ENCODE measurements around the gene CD300LB.
"Not testable (repeated sequence)": the region's sequence is repeated elsewhere in the genome, so short reads cannot be mapped to it uniquely, and the experiment has no call there.

The CD300LB gene

GRCh38 chr17:74531231-74531761, at the start of gene CD300LB:
Gene CD300LB, minus strand, starts transcription at chr17:74531475. Its CDS starts 125 bp downstream, at chr17:74531350.
- Histone ChIP-seq H4K20me1 (no peaks in the 10 kb centered on the region), H3K9me3 (no peaks in the 10 kb centered on the region), H3K4me1 (peaks cover 20% of the 10 kb centered on the region), H3K9ac (no peak within 1 kb of the TSS), H3K4me2 (peak within 1 kb of the TSS; percentile 53), H3K27me3 (no peaks in the 10 kb centered on the region; the same call in 1 of the 2 replicates), H3K4me3 (no peak within 1 kb of the TSS), H3K27ac (no peak within 1 kb of the TSS), H3K36me3 (no peaks in the 10 kb centered on the region)
- TF ChIP-seq Cebpa-rat (IDR thresholded peaks at IDR 0.05) = no peak

GRCh38 chr17:74579900-74580299, 48.6 kb upstream of the CD300LB start:
- Histone ChIP-seq H3K4me2 (peak overlapping the region; percentile 63), H4K20me1 (no peaks in the 10 kb centered on the region), H3K9ac (no peak overlapping the region), H3K27ac (peak overlapping the region; percentile 62), H3K36me3 (no peaks in the 10 kb centered on the region), H3K4me3 (no peak overlapping the region), H3K4me1 (peaks cover 15% of the 10 kb centered on the region), H3K9me3 (peaks cover 9% of the 10 kb centered on the region), H3K27me3 (no peaks in the 10 kb centered on the region)
- TF ChIP-seq Cebpa-rat (IDR thresholded peaks at IDR 0.05) = no peak

- Histone ChIP-seq H3K36me3 (no peaks in the 10 kb centered on the region), H3K9ac (no peak overlapping the region), H3K4me1 (peaks cover 15% of the 10 kb centered on the region), H3K27me3 (no peaks in the 10 kb centered on the region), H3K4me3 (no peak overlapping the region), H3K4me2 (peak overlapping the region; percentile 63; the same call in 1 of the 2 replicates), H3K27ac (no peak overlapping the region), H4K20me1 (no peaks in the 10 kb centered on the region), H3K9me3 (no peaks in the 10 kb centered on the region)
- TF ChIP-seq Cebpa-rat (IDR thresholded peaks at IDR 0.05) = no peak
Observed at GRCh38 chr17:74578979-74579378, 47.7 kb upstream of the CD300LB start.

DNA sequence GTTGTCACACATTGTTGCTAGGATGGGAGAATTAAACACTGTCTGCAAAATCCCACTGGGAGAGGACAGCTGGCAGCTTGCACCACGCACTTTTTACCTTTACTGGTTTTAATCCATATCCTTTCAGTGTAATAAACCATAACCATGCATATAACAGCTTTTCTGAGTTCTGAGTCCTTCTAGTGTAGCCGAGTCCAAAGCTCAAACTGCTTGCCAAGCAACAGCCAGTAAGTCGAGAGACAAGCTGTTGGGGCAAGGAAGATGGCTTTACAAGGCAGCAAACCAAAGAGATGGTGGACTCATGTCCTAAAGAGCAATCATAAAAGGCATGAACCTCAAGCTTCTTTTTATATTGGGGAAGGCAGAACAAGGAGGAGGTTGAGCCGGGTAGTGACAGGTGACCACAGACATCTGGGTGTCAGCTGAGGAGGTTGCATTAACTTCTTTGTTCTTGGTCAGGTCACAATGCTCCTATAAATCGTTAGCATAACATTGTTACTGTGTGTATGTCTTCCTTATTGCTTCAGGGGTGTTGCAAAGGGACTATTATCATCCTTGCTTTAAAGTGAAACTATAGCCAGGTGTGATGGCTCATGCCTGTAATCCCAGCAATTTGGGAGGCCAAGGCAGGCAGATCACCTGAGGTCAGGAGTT, 43.3 kb upstream of the CD300LB start:
- Histone ChIP-seq H3K4me3 (no peak overlapping the region), H3K4me2 (no peak overlapping the region), H3K4me1 (peaks cover 7% of the 10 kb centered on the region), H3K9ac (no peak overlapping the region), H3K27me3 (no peaks in the 10 kb centered on the region), H4K20me1 (no peaks in the 10 kb centered on the region), H3K9me3 (no peaks in the 10 kb centered on the region), H3K27ac (no peak overlapping the region), H3K36me3 (no peaks in the 10 kb centered on the region)
- no peak for TF ChIP-seq Cebpa-rat (IDR thresholded peaks at IDR 0.05)

DNA sequence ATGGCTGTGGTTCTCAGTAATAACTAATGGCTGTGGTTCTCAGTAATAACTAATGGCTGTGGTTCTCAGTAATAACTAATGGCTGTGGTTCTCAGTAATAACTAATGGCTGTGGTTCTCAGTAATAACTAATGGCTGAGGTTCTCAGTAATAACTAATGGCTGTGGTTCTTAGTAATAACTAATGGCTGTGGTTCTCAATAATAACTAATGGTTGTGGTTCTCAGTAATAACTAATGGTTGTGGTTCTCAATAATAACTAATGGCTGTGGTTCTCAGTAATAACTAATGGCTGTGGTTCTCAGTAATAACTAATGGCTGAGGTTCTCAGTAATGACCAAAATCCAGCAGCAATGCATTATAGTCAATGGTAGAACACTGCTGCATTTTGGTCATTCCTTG, 42.4 kb upstream of the CD300LB start:
- not testable (repeated sequence) for H3K4me2 ChIP-seq, H3K27ac ChIP-seq, H3K36me3 ChIP-seq, H4K20me1 ChIP-seq, H3K4me3 ChIP-seq, H3K4me1 ChIP-seq, H3K27me3 ChIP-seq, H3K9me3 ChIP-seq, H3K9ac ChIP-seq

GRCh38 chr17:74573169-74573568, 41.9 kb upstream of the CD300LB start:
- Histone ChIP-seq H3K27ac (no peak overlapping the region), H4K20me1 (no peaks in the 10 kb centered on the region), H3K4me3 (no peak overlapping the region), H3K4me1 (no peaks in the 10 kb centered on the region), H3K4me2 (no peak overlapping the region), H3K9ac (no peak overlapping the region), H3K36me3 (no peaks in the 10 kb centered on the region), H3K27me3 (no peaks in the 10 kb centered on the region), H3K9me3 (no peaks in the 10 kb centered on the region)
- no peak for TF ChIP-seq Cebpa-rat (IDR thresholded peaks at IDR 0.05)

GRCh38 chr17:74571621-74572270, 40.5 kb upstream of the CD300LB start:
- TF ChIP-seq Cebpa-rat (IDR thresholded peaks at IDR 0.05) = no peak
- H3K36me3 ChIP-seq = no peaks in the 10 kb centered on the region
- no peak overlapping the region for H3K27ac ChIP-seq
- H3K4me1 ChIP-seq = no peaks in the 10 kb centered on the region
- no peak overlapping the region for H3K4me2 ChIP-seq
- no peak overlapping the region for H3K4me3 ChIP-seq
- no peaks in the 10 kb centered on the region for H3K9me3 ChIP-seq
- no peaks in the 10 kb centered on the region for H3K27me3 ChIP-seq
- no peaks in the 10 kb centered on the region for H4K20me1 ChIP-seq
- H3K9ac ChIP-seq = no peak overlapping the region

DNA sequence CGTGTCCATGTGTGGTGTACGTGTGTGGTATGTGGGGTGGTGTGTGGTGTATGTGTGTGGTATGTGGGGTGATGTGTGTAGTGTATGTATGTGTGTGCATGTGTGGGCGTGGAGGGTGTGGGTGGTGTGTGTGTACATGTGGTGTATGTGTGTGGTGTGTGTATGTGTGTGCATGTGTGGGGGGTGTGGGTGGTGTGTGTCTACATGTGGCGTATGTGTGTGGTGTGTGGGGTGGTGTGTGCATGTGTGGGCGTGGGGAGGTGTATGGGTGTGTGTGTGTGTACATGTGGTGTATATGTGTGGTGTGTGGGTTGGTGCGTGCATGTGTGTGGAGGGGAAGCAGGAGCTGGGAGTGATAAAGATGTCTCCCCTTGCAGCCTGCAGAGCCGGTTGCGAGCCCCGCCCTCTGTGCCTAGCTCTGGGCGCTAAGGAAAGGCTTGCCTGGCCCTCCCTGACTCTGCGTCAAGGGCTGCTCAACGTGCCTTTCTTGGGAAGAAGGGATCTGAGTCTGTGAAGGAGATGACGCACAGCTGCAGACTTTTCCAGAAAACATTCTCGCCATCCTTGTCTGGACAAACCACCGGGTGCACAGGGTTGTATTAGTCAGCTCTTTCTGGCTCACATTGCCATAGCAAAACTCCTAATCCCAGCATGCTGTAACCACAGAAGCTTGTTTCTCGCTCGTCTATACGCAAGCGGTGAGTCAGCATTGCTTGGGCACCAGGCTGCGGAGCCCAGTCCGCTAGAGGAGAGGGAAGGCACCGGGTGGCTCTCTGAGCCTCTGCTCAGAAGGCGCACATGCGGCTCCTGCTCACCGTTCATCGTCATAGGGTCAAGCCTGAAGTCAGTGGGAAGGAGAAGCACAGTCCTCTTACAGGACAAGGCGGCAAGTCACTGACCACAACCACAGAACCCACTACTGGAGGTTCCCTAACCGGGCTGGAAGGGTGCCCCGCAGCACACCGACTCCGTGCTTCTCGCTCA, 38.0 kb upstream of the CD300LB start:
- Histone ChIP-seq H3K9me3 (no peaks in the 10 kb centered on the region), H3K27ac (no peak overlapping the region), H3K4me1 (no peaks in the 10 kb centered on the region), H3K4me3 (no peak overlapping the region), H4K20me1 (no peaks in the 10 kb centered on the region), H3K27me3 (no peaks in the 10 kb centered on the region), H3K4me2 (no peak overlapping the region), H3K36me3 (no peaks in the 10 kb centered on the region), H3K9ac (no peak overlapping the region)
- TF ChIP-seq Cebpa-rat (IDR thresholded peaks at IDR 0.05) = no peak

DNA sequence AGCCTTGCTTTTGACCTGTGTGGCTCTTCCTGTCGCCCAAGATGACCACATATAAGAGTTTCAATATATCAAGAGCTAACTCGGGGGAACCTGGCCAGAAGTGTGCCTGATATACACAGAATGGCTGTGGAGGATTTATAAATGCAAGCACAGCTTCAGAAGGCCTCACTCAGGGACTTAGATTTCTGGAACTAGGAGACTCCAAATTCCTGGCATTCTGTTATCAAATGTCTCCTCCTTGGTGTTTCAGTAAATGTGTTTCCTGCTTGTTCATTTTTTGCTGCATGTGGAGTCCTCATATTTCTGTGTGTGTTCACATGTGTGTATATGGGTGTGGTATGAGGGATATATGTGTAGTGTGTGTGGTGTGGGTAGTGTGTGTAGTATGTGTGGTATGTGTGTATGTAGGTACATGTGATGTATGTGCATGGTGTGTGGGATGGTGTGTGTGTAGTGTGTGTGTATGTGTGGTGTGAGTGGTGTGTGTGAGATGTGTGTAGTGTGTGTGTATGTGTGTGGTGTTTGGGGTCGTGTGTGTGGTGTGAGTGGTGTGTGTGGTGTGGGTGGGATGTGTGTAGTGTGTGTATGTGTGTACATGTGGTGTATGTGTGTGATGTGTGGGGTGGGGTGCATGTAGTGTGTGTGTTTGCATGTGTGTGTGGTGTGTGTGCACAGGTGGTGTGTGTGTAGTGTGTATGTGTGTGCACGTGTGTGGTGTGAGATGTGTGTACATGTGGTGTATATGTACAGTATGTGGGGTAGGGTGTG, 37.0 kb upstream of the CD300LB start:
- no peak overlapping the region for H3K4me2 ChIP-seq
- H3K9ac ChIP-seq = no peak overlapping the region
- no peaks in the 10 kb centered on the region for H4K20me1 ChIP-seq
- no peaks in the 10 kb centered on the region for H3K27me3 ChIP-seq
- no peaks in the 10 kb centered on the region for H3K36me3 ChIP-seq
- H3K4me3 ChIP-seq = no peak overlapping the region
- no peaks in the 10 kb centered on the region for H3K9me3 ChIP-seq
- H3K27ac ChIP-seq = no peak overlapping the region
- H3K4me1 ChIP-seq = no peaks in the 10 kb centered on the region
- no peak for TF ChIP-seq Cebpa-rat (IDR thresholded peaks at IDR 0.05)
